Chondrocyte (in vitro differentiated cells): ENCODE data around the gene RELL1. TPM values are rescaled to one million over a fixed set of nuclear protein-coding genes. Genes with fewer than 3 reads are reported as not detected.

Experiments used
- DNase-seq: peaks from one replicate; pipeline ENCODE4 v3.0.0; 2021; ENCODE audit warnings: mixed read lengths, low spot score
- H3K27ac Mint-ChIP-seq: one replicate; pipeline ENCODE4 v1.8.0; 2021; ENCODE audit warnings: mild to moderate bottlenecking, moderate library complexity, mixed read lengths; ENCODE audit not compliant: unreplicated experiment
- H3K27me3 Mint-ChIP-seq: 2 replicates; pipeline ENCODE4 v1.8.0; 2021; ENCODE audit warnings: low read depth, mixed read lengths
- H3K36me3 Mint-ChIP-seq: 2 replicates; pipeline ENCODE4 v1.8.0; 2021; ENCODE audit warnings: low read depth, mixed read lengths
- H3K4me1 Mint-ChIP-seq: 2 replicates; pipeline ENCODE4 v1.8.0; 2021; ENCODE audit warnings: low read depth, mild to moderate bottlenecking, mixed read lengths
- H3K4me3 Mint-ChIP-seq: one replicate; pipeline ENCODE4 v1.8.0; 2021; ENCODE audit warnings: mild to moderate bottlenecking, moderate library complexity, mixed read lengths; ENCODE audit not compliant: unreplicated experiment
- H3K9me3 Mint-ChIP-seq: 2 replicates; pipeline ENCODE4 v1.8.0; 2021; ENCODE audit warnings: low read depth, mixed read lengths
- CTCF ChIP-seq: fragments of 200-600 bp; sonication (generic); IDR thresholded peaks from 2 replicates; pipeline ENCODE4 v1.5.0; 2021; ENCODE audit warnings: antibody characterized with exemption, mild to moderate bottlenecking, moderate library complexity
- total RNA-seq: library from RNA; stranded (reverse); gene quantifications from 3 replicates; pipeline ENCODE4 v1.2.1, GENCODE V29; 2021

RELL1 gene
- total RNA-seq, 1 donor from 2014 or later: 22.8 TPM

- DNase-seq: no peak
- Mint-ChIP-seq H3K27me3 (no peaks in the 10 kb centered on the region), H3K4me3 (no peak overlapping the region), H3K27ac (no peak overlapping the region), H3K36me3 (peaks cover 10% of the 10 kb centered on the region), H3K9me3 (peaks cover 9% of the 10 kb centered on the region), H3K4me1 (no peaks in the 10 kb centered on the region)
- TF ChIP-seq CTCF: no peak
These were observed 73.4 kb downstream of the RELL1 start for GRCh38 chr4:37612811-37613210.

DNA sequence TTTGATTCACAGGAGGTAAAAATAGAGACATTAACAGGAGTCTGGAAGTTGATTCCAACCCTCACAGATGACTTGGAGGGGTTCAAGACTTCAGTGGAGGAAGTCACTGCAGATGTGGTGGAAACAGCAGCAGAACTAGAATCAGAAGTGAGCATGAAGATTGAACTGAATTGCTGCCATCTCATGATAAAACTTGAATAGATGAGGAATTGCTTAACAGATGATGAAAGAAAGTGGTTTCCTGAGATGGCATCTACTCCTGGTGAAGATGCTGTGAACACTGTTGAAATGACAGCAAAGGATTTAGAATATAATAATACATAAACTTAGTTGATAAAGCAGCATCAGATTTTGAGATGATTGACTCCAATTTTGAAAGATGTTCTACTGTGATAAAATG lies 76.5 kb downstream of the RELL1 start:
- TF ChIP-seq CTCF: no peak
- Mint-ChIP-seq H3K27ac (no peak overlapping the region), H3K27me3 (no peaks in the 10 kb centered on the region)

GRCh38 chr4:37607018-37607417 lies 79.2 kb downstream of the RELL1 start:
- Mint-ChIP-seq H3K27ac (no peak overlapping the region), H3K4me1 (peaks cover 9% of the 10 kb centered on the region), H3K4me3 (no peak overlapping the region), H3K36me3 (peaks cover 6% of the 10 kb centered on the region), H3K9me3 (peaks cover 9% of the 10 kb centered on the region), H3K27me3 (no peaks in the 10 kb centered on the region)
- no peak for TF ChIP-seq CTCF
- no peak for DNase-seq

More for the DNA sequence above, 76.5 kb downstream of the RELL1 start:
- DNase-seq: no peak
- peaks cover 10% of the 10 kb centered on the region for H3K36me3 Mint-ChIP-seq
- no peak overlapping the region for H3K4me3 Mint-ChIP-seq
- peaks cover 9% of the 10 kb centered on the region for H3K9me3 Mint-ChIP-seq
- peaks cover 3% of the 10 kb centered on the region for H3K4me1 Mint-ChIP-seq

DNA sequence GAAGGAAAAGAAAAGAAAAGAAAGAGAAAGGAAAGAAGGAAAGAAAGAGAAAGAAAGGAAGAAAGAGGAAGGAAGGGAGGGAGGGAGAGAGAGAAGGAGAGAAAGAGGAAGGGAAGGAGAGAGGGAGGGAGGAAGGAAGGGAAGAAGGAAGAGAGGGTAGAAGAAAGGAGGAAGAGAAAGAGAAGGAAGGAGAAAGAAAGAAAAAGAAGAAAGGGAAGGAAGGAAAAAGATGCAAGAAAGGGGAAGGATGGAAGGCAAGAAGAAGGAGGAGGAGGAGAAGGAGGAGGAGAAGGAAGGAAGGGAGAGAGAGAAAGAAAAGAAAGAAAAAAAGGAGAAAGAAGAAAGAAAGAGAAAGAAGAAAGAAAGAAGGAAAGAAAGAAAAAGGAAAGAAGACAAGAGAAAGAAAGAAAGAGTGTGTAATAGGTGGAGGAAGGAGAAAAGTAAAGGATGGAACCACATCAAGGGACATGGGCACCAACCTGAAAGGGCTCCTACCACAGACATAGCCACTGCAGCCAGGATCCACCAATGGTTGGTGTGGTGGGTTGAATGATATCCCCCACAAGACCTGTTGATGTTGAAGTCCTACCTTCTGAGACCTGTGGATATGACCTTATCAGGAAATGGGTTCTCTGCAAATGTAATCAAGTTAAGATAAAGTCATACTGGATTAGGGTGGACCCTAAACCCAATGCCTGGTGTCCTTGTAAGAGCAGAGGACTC lies 80.2 kb downstream of the RELL1 start:
- TF ChIP-seq CTCF: no peak
- peaks cover 9% of the 10 kb centered on the region for H3K4me1 Mint-ChIP-seq

GRCh38 chr4:37604461-37604860 lies 81.7 kb downstream of the RELL1 start:
- Mint-ChIP-seq H3K4me3 (no peak overlapping the region), H3K27me3 (no peaks in the 10 kb centered on the region), H3K36me3 (peaks cover 4% of the 10 kb centered on the region), H3K27ac (no peak overlapping the region), H3K4me1 (peaks cover 9% of the 10 kb centered on the region), H3K9me3 (peaks cover 8% of the 10 kb centered on the region)
- no peak for DNase-seq
- no peak for TF ChIP-seq CTCF

More for the DNA sequence above, 80.2 kb downstream of the RELL1 start:
- H3K27ac Mint-ChIP-seq: no peak overlapping the region
- peaks cover 9% of the 10 kb centered on the region for H3K9me3 Mint-ChIP-seq
- no peaks in the 10 kb centered on the region for H3K27me3 Mint-ChIP-seq
- no peak for DNase-seq
- H3K4me3 Mint-ChIP-seq: no peak overlapping the region
- H3K36me3 Mint-ChIP-seq: peaks cover 6% of the 10 kb centered on the region
